HK-2 (cell line): ENCODE measurements around the gene AIG1.
"Not testable (repeated sequence)": the region's sequence is repeated elsewhere in the genome, so short reads cannot be mapped to it uniquely, and the experiment has no call there.

ENCODE experiments used
- DNase-seq: peaks from one replicate; pipeline ENCODE4 v3.0.0-alpha.2; 2018; ENCODE audit not compliant: unreplicated experiment

AIG1 gene

GRCh38 chr6:143058987-143059386, 1.7 kb upstream of the AIG1 start:
- DNase-seq = no peak

DNA sequence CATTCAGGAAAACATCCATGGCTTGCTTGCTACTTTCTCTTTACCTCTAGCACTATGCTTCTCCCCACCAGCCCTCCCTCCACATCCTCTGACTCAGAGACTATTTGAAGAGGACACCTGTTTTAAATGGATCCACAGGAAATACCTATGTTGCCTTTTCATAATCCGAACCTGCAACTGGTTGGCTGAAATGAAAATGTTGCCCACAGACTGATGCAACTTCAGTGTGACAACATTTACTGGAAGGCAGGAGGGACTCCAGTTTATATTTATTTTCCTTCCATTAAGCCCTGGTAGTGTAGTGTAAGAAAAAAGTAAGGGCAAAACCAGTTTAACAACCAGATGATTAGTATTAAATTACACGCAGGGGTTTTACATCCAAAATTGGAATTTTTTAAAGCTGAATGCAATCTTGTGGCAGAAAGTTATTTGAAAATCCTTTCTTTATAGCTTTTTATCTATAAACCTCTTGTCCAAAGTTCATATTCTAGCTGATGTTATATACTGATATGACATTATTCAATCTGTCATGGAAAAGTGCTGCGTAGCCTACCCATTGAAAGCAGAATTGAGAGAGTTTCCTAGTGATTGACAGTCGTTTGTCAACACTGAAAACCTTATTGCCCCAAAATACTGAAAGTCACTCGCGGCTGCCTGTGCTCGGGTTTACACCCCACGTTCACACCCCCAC, 881 bp upstream of the AIG1 start:
- peak; percentile 45 for DNase-seq

DNA sequence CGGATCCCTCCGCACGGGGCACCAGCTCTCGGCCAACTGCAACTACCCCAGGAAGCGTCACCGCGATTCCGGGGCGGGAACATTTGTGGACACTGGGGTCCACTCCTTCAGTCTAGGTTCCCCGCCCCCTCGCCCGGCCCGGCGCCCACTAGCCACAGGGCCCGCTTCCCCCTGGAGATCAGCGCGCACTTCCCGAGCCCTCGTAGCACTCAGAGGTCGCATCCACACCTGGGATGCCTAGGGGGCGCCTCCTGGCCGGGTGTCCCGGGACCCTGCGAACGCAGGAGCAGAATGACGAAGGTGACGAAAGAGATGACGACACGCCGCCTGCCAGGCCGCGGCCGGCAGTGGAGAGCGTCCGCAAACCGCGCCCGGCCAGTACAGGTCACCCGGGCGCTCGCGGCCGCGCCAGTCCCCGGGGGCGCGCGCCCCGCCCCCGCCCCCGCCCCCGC, 309 bp upstream of the AIG1 start:
- DNase-seq = peak; percentile 82

GRCh38 chr6:143061597-143062385, 1.1 kb downstream of the AIG1 start:
- DNase-seq = no peak

- DNase-seq = no peak
These were observed 1.9 kb downstream of the AIG1 start for GRCh38 chr6:143062551-143062950.

DNA sequence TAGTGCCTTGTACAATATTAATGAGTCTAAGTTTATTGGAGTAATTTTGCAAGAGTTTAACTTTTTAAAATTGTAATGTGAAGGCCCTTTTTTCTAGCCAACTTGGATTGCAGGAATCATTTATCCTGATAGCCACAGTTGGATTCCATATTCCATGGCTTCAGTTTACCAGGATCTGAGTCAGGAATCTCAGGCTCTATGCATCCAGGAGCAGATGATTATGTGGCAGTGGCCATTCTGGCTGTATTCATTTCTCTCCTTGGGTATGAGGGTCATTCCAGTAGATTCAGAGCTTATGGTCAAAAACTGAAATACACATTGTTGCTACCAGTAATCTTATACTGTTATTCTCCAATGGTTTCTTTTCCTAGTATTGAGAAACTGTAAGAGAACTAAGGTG, 2.9 kb downstream of the AIG1 start:
- DNase-seq = no peak

DNA sequence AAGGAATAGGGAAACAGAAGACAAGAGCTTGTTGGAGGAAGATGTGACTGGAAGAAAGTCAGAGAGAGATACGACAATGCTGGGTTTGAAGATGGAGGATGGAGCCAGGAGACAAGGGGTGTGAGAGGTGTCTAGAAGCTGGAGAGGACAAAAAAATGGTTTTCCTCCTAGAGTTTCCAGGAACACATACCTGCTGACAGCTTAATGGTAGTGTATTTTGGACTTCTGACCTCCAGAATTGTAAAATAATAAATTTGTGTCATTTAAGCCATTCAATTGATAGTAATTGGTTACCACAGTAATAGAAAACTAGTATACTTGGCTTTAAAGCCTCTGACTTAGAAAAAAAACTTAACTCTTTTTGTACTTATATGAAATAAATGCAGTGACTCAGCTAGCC, 3.6 kb downstream of the AIG1 start:
- no peak for DNase-seq

GRCh38 chr6:143064951-143065683, 4.4 kb downstream of the AIG1 start:
- peak; percentile 58 for DNase-seq

- no peak for DNase-seq
These were observed 7.3 kb downstream of the AIG1 start for GRCh38 chr6:143068001-143068400.

GRCh38 chr6:143074101-143074500, 13.4 kb downstream of the AIG1 start:
- DNase-seq = no peak

GRCh38 chr6:143074670-143075318, 14.1 kb downstream of the AIG1 start:
- DNase-seq = no peak

DNA sequence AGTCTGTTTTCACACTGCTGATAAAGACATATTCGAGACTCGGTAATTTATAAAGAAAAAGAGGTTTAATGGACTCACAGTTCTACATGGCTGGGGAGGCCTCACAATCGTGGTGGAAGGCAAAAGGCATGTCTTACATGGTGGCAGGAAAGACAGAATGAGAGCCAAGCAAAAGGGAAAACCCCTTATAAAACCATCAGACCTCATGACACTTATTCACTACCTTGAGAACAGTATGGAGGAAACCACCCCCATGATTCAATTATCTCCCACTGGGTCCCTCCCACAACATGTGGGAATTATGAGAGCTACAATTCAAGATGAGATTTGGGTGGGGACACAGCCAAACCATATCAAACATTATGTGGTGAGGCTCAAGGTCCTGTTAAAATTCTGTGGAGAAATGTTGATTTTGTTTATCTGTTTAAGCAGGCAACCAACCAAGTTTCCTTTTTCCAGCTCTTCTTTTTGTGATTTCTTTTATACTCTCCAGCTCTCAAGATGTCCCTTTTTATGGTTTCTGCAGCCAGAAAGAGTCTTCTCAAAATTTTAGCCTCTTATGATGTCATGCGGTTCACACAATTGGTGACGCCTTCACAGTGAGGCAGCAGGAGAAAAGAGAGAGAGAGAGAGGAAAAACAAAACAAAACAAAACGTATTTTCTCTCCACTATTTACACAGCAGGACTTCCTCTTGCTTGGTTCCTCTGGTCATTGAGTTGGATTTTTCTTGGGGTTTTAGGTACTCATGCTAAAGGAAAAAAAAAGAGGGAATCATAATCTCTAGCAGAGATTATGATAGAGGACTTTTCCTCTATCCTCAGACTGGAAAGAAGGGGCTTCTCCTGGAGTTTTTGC, 18.0 kb downstream of the AIG1 start:
- DNase-seq = no peak

- no peak for DNase-seq
These were observed 18.6 kb downstream of the AIG1 start for GRCh38 chr6:143079325-143079640.

- DNase-seq = not testable (repeated sequence)
These were observed 21.6 kb downstream of the AIG1 start for GRCh38 chr6:143082274-143082673.

DNA sequence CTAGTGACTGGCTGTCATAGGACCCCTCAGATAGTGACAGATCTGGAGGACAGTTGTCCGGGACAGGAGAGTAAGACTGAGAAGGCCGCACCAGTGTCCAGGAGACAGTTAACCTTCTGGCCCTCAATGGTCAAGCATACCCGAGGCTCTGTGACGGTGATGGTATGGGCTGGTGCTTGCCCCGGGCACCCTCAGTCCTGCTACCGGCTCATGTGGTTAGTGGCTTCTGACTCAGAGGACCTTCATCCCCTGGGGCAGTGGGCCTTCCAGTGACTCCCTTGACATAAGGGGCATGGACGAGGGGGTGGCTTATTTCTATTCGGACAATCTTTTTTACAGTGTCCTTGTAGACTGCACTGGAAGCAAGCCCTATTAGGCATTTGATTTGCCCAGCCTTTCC, 23.3 kb downstream of the AIG1 start:
- not testable (repeated sequence) for DNase-seq

- not testable (repeated sequence) for DNase-seq
These were observed 26.6 kb downstream of the AIG1 start for GRCh38 chr6:143087335-143087734.

DNA sequence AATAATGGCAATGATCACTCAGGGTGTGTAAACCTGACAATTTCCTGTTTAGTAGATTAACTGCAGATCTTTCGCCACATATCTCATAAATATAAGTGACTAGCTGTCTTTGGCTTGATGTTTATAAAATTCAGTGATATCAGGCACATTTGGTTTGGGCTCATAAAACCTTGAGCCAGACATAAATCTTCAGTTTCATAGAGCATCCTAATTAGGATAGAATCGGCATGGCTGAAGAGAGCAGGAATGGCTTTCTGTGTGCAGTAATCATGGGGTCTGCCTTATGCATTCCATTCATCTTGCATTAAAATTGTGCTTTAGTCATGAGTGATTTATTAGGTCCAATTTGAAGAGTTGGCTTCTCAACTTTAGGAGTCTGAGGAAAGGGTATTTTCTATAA, 27.2 kb downstream of the AIG1 start:
- no peak for DNase-seq

DNA sequence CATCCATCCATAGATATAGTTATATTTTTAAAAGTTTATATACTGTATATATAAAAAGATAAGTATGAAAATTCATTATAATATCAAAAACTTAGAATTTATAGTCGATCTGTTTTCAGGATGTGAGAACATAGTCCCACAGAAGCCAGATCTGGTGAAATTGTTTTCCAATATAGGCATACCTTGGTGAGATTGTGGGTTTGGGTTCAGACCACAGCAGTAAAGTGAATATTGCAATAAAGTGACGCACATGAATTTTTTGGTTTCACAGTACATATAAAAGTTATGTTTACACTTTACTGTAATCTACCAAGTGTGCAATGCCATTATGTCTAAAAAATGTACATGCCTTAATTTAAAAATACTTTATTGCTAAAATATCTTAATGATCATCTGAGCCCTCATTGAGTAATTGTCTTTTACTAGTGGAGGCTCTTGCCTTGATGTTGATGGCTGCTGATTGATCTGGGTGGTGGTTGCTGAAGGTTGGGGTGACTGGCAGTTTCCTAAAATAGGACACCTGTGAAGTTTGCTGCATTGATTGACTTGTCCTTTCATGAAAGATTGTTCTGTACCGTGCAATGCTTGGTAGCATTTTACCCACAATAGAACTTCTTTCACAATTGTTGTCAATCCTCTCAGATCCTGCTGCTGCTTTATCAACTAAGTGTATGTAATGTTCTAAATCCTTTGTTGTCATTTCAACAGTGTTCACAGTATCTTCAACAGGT, 29.8 kb downstream of the AIG1 start:
- DNase-seq = no peak

GRCh38 chr6:143092768-143093167, 32.1 kb downstream of the AIG1 start:
- DNase-seq = no peak

GRCh38 chr6:143093290-143093689, 32.6 kb downstream of the AIG1 start:
- DNase-seq = no peak

GRCh38 chr6:143096403-143096802, 35.7 kb downstream of the AIG1 start:
- no peak for DNase-seq
